GM10266 (cell line): ENCODE results near the gene GPR171.

ENCODE experiments used
- DNase-seq: peaks from one replicate; pipeline ENCODE4 v3.0.0; 2012; ENCODE audit errors: extremely low spot score
- TF ChIP-seq, protein P1 (sequence below): IDR thresholded peaks from 2 replicates; pipeline ENCODE4 v1.5.1; 2012; ENCODE audit warnings: mild to moderate bottlenecking, low read depth; ENCODE audit not compliant: control insufficient read depth, insufficient read depth; ENCODE audit errors: missing control alignments

Gene GPR171

DNA sequence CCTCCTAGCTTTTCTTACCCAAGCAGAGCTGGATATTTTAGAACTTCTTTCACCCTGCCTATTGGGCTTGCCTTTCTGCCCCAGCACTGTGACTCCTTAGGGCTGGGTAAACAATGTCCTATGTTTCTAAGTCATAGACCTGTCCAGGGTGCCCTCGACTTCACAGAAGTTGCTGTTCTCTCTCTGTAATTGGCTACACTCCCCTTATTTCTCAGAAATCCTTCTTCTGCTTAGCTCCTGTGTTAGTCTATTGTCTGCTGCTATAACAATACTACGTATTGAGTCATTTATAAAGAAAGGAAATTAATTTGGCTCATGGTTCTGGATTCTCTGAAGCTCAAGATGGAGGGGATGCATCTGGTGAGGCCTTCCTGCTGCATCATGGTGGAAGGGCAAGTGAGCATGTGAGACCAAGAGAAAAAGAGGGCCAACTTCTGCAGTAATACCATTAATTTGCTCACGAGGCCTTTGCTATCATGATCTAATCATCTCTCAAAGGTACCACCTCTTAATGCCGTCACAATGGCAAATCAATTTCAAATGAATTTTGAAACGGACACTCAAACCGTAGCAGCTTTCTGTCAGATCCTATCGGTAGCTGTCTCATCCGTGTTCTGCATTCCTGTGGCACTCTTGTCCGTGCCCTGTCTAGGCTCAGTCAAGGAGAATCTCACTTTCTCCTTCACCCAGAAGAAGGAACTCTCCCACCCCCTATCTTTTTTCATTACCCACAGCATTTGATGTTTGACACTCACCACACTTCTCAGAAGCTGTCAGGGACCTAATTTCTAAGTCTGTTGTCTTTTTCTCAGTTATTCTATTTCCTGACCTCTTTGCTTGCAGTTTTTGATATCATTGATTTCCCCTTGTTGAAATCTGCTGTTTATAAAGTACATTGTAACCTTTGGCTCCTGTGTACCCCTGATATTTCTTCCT lies 22.3 kb upstream of the GPR171 start:
- TF ChIP-seq, protein P1, sequence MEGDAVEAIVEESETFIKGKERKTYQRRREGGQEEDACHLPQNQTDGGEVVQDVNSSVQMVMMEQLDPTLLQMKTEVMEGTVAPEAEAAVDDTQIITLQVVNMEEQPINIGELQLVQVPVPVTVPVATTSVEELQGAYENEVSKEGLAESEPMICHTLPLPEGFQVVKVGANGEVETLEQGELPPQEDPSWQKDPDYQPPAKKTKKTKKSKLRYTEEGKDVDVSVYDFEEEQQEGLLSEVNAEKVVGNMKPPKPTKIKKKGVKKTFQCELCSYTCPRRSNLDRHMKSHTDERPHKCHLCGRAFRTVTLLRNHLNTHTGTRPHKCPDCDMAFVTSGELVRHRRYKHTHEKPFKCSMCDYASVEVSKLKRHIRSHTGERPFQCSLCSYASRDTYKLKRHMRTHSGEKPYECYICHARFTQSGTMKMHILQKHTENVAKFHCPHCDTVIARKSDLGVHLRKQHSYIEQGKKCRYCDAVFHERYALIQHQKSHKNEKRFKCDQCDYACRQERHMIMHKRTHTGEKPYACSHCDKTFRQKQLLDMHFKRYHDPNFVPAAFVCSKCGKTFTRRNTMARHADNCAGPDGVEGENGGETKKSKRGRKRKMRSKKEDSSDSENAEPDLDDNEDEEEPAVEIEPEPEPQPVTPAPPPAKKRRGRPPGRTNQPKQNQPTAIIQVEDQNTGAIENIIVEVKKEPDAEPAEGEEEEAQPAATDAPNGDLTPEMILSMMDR = no peak
- no peak for DNase-seq

DNA sequence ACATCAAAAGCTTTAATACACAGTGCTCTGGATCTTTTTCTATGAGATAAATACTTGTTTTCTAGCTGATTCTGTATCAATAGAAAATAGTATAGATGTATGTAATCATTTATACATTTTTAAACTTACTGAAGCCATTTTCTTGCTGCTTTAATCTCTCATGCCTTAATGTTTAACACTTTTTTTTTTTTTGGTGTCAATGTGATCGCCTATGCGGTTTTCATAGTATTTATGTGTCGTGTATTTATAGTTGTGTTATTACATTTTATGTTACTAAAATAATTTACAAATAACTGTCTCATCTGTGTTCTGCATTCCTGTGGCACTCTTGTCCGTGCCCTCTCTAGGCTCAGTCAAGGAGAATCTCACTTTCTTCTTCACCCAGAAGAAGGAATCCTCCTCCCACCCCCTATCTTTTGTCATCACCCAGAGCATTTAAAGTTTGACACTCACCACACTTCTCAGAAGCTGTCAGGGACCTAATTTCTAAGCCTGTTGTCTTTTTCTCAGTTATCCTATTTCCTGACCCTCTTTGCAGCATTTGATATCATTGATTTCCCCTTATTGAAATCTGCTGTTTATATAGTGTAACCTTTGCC lies 21.4 kb upstream of the GPR171 start:
- no peak for DNase-seq
- TF ChIP-seq, protein P1 = no peak

DNA sequence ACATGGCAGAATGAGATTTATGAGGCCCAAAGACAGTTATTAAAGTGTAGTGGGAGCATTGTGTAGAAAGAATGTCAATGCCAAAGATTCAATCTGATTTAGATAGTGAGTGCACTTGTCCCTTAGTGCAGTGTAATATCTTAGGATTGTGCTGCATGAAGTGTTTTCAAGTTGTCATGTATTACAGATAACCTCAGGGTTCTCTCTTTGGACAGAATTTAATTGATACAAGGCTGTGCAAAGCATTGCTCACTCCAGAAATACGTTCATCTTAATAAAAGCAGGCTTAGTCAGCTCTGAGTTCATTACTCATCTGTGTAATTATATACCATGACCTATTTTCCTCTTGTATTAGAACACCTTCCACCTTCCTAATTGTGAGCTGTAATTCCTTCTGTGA lies 16.0 kb upstream of the GPR171 start:
- TF ChIP-seq, protein P1 = no peak
- DNase-seq = no peak

DNA sequence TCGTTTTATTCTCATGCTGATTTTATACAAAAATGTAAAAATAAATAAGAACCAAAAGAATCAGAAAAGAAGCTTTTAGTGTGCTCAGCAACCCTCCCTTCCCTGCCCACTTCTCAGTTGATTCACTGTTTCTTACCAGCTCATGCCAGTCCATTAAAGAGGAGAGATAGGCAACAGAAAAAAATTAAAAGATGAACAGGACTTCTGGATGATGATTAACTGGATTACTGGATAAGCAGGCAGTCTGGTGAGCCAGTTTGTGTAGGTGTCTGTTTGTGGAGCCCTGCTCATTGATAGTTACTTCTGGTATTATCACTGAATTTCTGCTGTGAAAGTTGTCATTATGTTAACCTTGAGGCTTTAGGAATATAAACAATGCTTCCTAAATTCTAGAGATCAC lies 15.1 kb upstream of the GPR171 start:
- TF ChIP-seq, protein P1 = no peak
- no peak for DNase-seq

DNA sequence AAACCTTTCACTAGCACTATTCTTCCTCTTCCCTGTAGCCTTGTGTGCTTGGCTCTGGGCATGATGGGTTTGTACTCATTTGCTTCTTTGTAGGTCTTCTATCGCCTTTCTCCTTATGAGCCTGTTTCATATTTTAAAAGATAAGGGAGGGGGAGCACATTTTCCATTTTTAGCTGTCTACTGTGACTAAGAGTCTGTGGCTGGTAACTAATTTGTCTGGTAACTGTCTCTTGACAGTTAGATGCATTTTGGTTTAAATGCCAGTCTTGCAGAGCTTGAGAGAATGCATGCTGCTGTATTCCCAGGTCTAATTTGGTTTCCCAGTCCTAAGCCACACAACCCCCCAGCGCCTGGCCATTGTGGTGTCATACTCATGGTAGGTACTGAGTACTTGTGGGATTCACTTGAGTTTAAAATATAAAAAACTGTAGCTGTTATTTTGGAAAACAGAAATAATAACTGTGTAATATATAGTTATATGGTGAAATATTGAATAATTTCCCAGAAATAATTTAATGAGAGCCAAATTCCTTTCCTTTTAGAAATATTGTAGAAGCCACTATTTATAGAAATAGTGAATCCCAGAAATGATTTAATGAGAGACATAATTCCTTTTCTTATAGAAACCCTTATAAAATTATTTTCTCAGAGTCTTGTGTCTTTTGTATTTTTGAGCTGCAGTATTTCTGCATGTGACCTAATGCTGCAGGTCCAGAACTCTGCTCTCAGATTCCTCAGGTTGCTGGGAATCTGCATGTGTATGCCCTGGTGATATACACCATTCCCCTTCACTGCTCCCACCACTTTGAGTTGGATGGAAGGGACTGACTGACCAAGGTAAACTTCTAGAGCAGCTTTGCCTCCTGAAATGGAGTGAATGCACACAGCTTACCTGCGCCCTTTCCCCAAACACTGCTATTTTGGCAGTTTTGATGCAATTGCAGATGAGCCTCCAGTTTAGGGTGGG lies 13.9 kb upstream of the GPR171 start:
- no peak for DNase-seq
- TF ChIP-seq, protein P1 = no peak

DNA sequence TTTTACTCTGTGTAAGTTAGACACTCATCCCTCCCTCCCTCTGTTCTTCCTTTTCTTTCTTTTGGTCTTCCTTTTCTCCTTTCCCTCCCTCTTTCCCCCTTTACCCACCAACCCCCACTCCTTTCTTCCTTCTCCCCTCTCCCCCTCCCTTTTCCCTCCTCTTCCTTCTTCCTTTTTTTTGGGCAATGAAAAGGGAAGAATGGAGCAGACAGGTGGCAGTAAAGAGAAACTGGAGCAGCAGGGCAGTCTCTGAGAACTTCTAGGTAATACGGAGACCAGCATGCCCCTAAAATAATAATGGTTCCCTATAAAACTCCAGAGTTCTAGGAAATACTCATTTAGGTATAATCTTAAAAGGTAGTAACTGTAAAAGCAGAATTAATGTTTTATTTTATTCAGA lies 11.4 kb upstream of the GPR171 start:
- TF ChIP-seq, protein P1 = no peak
- DNase-seq = no peak

DNA sequence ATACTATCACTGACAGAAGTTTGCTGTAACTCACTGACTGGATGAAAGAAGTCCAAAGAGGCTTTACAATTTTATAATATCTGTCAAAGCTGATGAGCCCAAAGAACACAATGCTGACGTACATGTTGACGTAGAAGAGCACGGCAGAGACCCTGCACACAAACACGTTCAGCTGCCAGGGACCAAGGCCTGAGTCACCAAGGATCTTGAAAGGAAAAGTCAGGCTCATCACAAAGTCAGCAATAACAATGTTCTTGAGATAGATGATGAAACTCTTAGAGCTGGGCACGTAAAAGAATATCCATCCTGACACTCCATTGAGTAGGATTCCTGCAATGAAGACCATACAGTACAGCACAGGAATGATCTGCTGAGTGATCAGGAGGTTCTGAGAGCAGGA lies 10.9 kb upstream of the GPR171 start:
- TF ChIP-seq, protein P1 = no peak
- DNase-seq = no peak
